Measurements from ENCODE around the gene UMODL1.

- TF ChIP-seq CTCF (conservative IDR thresholded peaks at IDR 0.05; ENCODE audit: low read length) (no peak), EZH2phosphoT487 (IDR thresholded peaks at IDR 0.05; ENCODE audit: borderline replicate concordance, low read depth, low read length) (no peak)
Measured at GRCh38 chr21:42179316-42179715, 108.2 kb downstream of the UMODL1 start.

All from OCI-LY7 (cell line).